Natural killer cell (primary cell): Measurements from ENCODE around the gene HS3ST1. TPM values are rescaled to one million over a fixed set of nuclear protein-coding genes. Genes with fewer than 3 reads are reported as not detected.

Experiments used
- ATAC-seq, 3 donors: fragments of 150-1000 bp in 2 of 3; fragments of 200-7000 bp in 1 of 3; cut with Tn5 transposase; 1 replicate in 1 of 3; 2 replicates in 2 of 3; pipeline ENCODE4 v1.10.0; 2021; ENCODE audit warnings: mild to moderate bottlenecking in 2 of 3, moderate library complexity in 2 of 3
- DNase-seq, 2 donors: peaks; one replicate each; pipeline versions ENCODE4 v3.0.0 to v3.0.0-alpha.2; 2013 to 2021; ENCODE audit warnings: mixed read lengths in 1 of 2
- H3K27ac ChIP-seq: one replicate; pipeline ENCODE4 v1.5.1; 2013; ENCODE audit warnings: mild to moderate bottlenecking, low read length
- H3K27me3 ChIP-seq: one replicate; pipeline ENCODE4 v1.6.1; 2013; ENCODE audit warnings: low read length; ENCODE audit not compliant: control insufficient read depth, insufficient read depth
- H3K36me3 ChIP-seq: one replicate; pipeline ENCODE4 v1.6.1; 2013; ENCODE audit warnings: low read length; ENCODE audit not compliant: control insufficient read depth, insufficient read depth
- H3K4me1 ChIP-seq: one replicate; pipeline ENCODE4 v1.6.1; 2013; ENCODE audit warnings: low read length; ENCODE audit not compliant: control insufficient read depth, insufficient read depth
- H3K4me3 ChIP-seq: one replicate; pipeline ENCODE4 v1.5.1; 2013; ENCODE audit warnings: low read length
- H3K9me3 ChIP-seq: one replicate; pipeline ENCODE4 v1.6.1; 2013; ENCODE audit warnings: low read length; ENCODE audit not compliant: control insufficient read depth, insufficient read depth
- H3K27ac Mint-ChIP-seq, 2 donors: one replicate each; pipeline ENCODE4 v1.8.0; 2022; ENCODE audit warnings: mild to moderate bottlenecking in 2 of 2, mixed read lengths in 2 of 2, moderate library complexity in 1 of 2
- H3K27me3 Mint-ChIP-seq, 2 donors: one replicate each; pipeline ENCODE4 v1.8.0; 2022; ENCODE audit warnings: low read depth in 2 of 2, mixed read lengths in 2 of 2
- H3K36me3 Mint-ChIP-seq: one replicate; pipeline ENCODE4 v1.8.0; 2022; ENCODE audit warnings: mixed read lengths
- H3K4me1 Mint-ChIP-seq, 2 donors: one replicate each; pipeline ENCODE4 v1.8.0; 2022; ENCODE audit warnings: mixed read lengths in 2 of 2
- H3K4me3 Mint-ChIP-seq: one replicate; pipeline ENCODE4 v1.8.0; 2022; ENCODE audit warnings: mild to moderate bottlenecking, moderate library complexity, mixed read lengths
- H3K9me3 Mint-ChIP-seq, 2 donors: one replicate each; pipeline ENCODE4 v1.8.0; 2022; ENCODE audit warnings: mixed read lengths in 2 of 2
- WGBS: methylation state at CpG from one replicate; pipeline ENCODE4 v1.1.7; 2013; ENCODE audit warnings: missing lambda C conversion rate; ENCODE audit not compliant: insufficient coverage; 5-methylcytosine and 5-hydroxymethylcytosine counted together
- intact Hi-C: fragments of 100-400 bp; cut with micrococcal nuclease; formaldehyde crosslinking; loops from one replicate; pipeline ENCODE4 v1.14.2; 2022
- total RNA-seq, 4 donors: library from RNA; stranded (reverse); fragments of 120-200 nt in 1 of 4; gene quantifications; one replicate each; pipeline versions ENCODE4 v1.2.3 to v1.2.4, GENCODE V29; 2013 to 2022
- TF ChIP-seq, protein P1 (sequence below): fragments of 200-600 bp; IDR thresholded peaks from one replicate; pipeline ENCODE4 v1.8.0; 2022; ENCODE audit warnings: antibody characterized with exemption

The HS3ST1 gene
- total RNA-seq, 3 donors from 2014 or later (not counting 1 experiment from before 2014, with no cell fraction given), result not detected

DNA sequence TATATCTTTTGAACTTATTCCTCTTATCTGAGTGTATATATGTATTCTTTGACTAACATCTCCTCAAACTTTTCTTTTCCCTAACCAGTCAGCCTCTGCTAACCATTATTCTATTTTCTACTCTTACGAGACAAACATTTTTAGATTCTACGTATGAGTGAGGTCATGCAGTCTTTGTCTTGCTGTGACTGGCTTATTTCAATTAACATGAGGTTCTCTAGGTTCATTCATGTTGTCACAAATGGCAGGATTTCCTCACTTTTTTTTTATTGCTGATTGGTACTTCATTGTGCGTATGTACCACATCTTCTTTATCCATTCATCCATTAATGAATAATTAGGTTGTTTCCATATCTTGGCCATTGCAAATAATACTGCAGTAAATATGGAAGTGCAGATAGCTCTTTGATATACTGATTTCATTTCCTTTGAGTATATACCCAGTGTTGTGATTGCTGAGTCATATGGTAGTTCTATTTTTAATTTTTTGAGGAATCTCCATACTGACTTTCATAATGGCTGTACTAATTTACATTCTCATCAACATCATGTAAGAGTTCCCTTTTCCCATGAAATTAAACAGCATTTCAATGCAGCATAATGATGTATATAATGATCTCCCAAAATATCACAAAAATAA is 80.1 kb downstream of the HS3ST1 start:
- H3K27ac ChIP-seq, result no peak overlapping the region
- intact Hi-C loops, result no loop called here
- Mint-ChIP-seq H3K9me3 (no peaks in the 10 kb centered on the region), H3K4me1 (no peaks in the 10 kb centered on the region), H3K27ac (no peak overlapping the region), H3K4me3 (no peak overlapping the region), H3K36me3 (no peaks in the 10 kb centered on the region), H3K27me3 (no peaks in the 10 kb centered on the region)
- H3K36me3 ChIP-seq, result no peaks in the 10 kb centered on the region
- WGBS, result 97% methylated on average over 2 of the region's 3 CpGs
- no peaks in the 10 kb centered on the region for H3K4me1 ChIP-seq
- no peaks in the 10 kb centered on the region for H3K27me3 ChIP-seq
- DNase-seq (no peak), ATAC-seq (no peak)
- H3K4me3 ChIP-seq, result no peak overlapping the region
- no peaks in the 10 kb centered on the region for H3K9me3 ChIP-seq
- TF ChIP-seq, protein P1, sequence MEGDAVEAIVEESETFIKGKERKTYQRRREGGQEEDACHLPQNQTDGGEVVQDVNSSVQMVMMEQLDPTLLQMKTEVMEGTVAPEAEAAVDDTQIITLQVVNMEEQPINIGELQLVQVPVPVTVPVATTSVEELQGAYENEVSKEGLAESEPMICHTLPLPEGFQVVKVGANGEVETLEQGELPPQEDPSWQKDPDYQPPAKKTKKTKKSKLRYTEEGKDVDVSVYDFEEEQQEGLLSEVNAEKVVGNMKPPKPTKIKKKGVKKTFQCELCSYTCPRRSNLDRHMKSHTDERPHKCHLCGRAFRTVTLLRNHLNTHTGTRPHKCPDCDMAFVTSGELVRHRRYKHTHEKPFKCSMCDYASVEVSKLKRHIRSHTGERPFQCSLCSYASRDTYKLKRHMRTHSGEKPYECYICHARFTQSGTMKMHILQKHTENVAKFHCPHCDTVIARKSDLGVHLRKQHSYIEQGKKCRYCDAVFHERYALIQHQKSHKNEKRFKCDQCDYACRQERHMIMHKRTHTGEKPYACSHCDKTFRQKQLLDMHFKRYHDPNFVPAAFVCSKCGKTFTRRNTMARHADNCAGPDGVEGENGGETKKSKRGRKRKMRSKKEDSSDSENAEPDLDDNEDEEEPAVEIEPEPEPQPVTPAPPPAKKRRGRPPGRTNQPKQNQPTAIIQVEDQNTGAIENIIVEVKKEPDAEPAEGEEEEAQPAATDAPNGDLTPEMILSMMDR, result no peak

DNA sequence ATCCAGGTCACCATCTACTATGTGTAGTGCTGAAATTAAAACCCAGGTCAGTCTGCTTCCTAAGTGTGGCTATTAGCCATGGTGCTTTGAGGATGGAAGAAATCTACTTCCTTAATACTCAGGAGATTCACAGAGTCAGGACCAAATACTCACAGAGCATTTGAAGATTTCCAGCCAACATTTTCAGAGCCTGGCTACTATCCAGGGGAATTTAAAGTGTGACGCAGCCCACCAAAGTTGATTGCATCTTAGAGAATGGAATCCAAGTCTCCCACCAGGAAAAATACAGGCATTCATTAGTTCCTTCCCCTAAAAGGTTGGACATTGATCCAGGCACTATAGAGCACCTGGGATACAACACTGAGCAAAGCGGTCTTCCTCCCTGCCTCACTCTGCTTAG is 83.8 kb downstream of the HS3ST1 start:
- Mint-ChIP-seq H3K9me3 (no peaks in the 10 kb centered on the region), H3K36me3 (no peaks in the 10 kb centered on the region), H3K27ac (no peak overlapping the region), H3K27me3 (no peaks in the 10 kb centered on the region), H3K4me1 (no peaks in the 10 kb centered on the region), H3K4me3 (no peak overlapping the region)
- intact Hi-C loops, result no loop called here
- no peak for ATAC-seq
- 89% methylated on average over 2 of the region's 2 CpGs for WGBS
- no peak for DNase-seq
- no peaks in the 10 kb centered on the region for H3K36me3 ChIP-seq
- TF ChIP-seq, protein P1, result no peak
- H3K4me1 ChIP-seq, result no peaks in the 10 kb centered on the region
- no peak overlapping the region for H3K27ac ChIP-seq
- H3K4me3 ChIP-seq, result no peak overlapping the region
- H3K9me3 ChIP-seq, result no peaks in the 10 kb centered on the region
- H3K27me3 ChIP-seq, result no peaks in the 10 kb centered on the region

DNA sequence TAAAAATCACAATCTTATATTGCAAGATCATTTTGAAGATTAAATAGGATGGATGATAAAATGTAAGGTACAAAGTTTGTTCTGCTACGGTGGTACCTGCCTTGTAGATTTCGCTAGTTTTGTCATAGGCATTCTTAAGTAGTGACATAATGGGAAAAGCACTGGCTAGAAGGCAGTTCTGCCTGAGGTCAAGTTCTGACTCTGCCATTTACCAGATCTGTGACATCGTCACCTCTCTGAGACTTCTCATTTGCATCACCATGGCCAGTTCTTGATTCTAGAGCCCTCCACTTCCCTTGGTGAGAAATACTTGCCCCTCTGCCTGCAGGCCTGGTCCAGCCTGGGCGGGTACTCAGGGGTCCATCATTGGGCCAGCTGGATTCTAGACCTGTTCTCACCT is 85.2 kb downstream of the HS3ST1 start:
- no peak overlapping the region for H3K4me3 ChIP-seq
- H3K9me3 ChIP-seq, result no peaks in the 10 kb centered on the region
- no peaks in the 10 kb centered on the region for H3K27me3 ChIP-seq
- H3K27ac ChIP-seq, result no peak overlapping the region
- 96% methylated on average over 4 of the region's 4 CpGs for WGBS
- Mint-ChIP-seq H3K9me3 (no peaks in the 10 kb centered on the region), H3K27ac (no peak overlapping the region), H3K4me3 (no peak overlapping the region), H3K36me3 (no peaks in the 10 kb centered on the region), H3K27me3 (no peaks in the 10 kb centered on the region), H3K4me1 (no peaks in the 10 kb centered on the region)
- TF ChIP-seq, protein P1, result no peak
- no peaks in the 10 kb centered on the region for H3K36me3 ChIP-seq
- no peaks in the 10 kb centered on the region for H3K4me1 ChIP-seq
- intact Hi-C loops, result no loop called here
- DNase-seq, result no peak
- no peak for ATAC-seq
